Tibial artery (tissue), 4 donors: ENCODE results near the gene JAKMIP1.

ENCODE experiments used
- DNase-seq, 2 donors: peaks; one replicate each; pipeline ENCODE4 v3.0.0-alpha.2; 2019
- H3K27ac ChIP-seq, 2 donors: fragments of 200-600 bp; sonication (generic) in 1 of 2; 1 replicate in 1 of 2; 2 replicates in 1 of 2; pipeline ENCODE4 v1.5.1; 2018 to 2019; ENCODE audit warnings: mild to moderate bottlenecking in 1 of 2
- H3K27me3 ChIP-seq, 2 donors: fragments of 200-600 bp; sonication (generic) in 1 of 2; one replicate each; pipeline versions ENCODE4 v1.5.1 to v1.6.0; 2016 to 2019
- H3K36me3 ChIP-seq, 3 donors: fragments of 200-600 bp; sonication (generic) in 2 of 3; one replicate each; pipeline ENCODE4 v1.5.1; 2016 to 2019; ENCODE audit warnings: mild to moderate bottlenecking in 2 of 3
- H3K4me1 ChIP-seq, 4 donors: fragments of 200-600 bp; sonication (generic) in 2 of 4; 1 replicate in 3 of 4; 2 replicates in 1 of 4; pipeline ENCODE4 v1.5.1; 2016 to 2019
- H3K4me3 ChIP-seq, 2 donors: fragments of 200-600 bp; sonication (generic) in 1 of 2; 1 replicate in 1 of 2; 2 replicates in 1 of 2; pipeline ENCODE4 v1.5.1; 2018 to 2019; ENCODE audit warnings: mild to moderate bottlenecking in 2 of 2
- H3K9me3 ChIP-seq, 3 donors: fragments of 200-600 bp; sonication (generic) in 1 of 3; one replicate each; pipeline ENCODE4 v1.5.1; 2016 to 2019
- intact Hi-C: fragments of 100-400 bp; cut with DNase I; formaldehyde crosslinking; loops from one replicate; pipeline ENCODE4 v1.15.0; 2023; ENCODE audit warnings: low total_unique reads
- TF ChIP-seq, protein P1 (sequence below), 2 experiments: fragments of 200-600 bp in 1 of 2; fragments of 450-650 bp in 1 of 2; IDR thresholded peaks; one replicate each; pipeline ENCODE4 v1.5.1; 2017 to 2019; ENCODE audit warnings: antibody characterized with exemption in 2 of 2, mild to moderate bottlenecking in 1 of 2, moderate library complexity in 1 of 2

Gene JAKMIP1

DNA sequence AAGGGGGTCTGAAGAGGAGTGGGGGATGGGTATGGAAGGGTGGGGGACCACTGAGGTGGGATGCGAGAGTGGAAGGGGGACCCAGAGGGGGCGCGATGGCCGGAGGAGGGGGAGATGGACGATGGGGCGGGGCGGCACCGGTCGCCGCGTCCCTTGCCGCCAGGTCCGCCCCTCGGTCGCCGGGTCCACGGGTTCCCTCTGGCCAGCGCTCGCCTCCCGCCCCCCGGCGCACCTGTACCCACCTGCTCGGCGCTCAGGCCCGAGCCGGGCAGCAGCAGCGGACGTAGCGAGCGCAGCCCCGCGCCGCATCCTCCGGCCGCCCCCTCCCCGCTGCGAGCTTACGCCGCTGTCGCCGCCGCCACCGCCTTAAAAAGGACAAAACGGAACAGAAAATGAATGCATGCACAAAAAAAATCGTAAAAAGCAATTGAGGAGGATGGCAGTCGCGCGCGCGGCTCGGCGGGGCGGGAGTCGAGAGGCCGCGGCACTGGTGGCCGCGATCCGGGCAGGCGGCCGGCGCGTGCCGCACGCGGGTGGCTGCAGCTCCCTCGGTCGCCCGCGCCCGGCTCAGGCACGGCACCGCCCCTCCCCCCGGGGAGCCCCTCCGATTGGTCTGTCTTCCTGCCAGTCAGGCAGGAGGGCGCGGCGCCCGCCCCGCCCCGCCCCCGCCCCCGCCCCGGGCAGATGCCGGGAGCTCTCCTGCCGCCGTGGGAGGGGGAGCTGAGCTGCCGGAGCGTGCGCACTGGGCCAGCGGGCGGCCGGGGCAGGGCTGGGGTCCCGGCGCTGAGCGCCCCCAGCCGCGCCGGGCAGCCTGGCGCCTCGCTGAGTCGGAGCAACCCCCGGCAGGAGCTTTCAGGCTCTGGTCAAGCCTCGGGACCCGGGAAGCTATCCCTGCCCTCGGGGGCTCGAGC, at the start of gene JAKMIP1:
Gene JAKMIP1 (minus strand): TSS at position 539 of the 911 bp plus-strand sequence. CDS start 87,699 bp downstream, outside the sequence.
- peaks cover 0 to 13% (median 9%) of the 10 kb centered on the region in 3 donors for H3K9me3 ChIP-seq
- H3K27ac ChIP-seq = no peak within 1 kb of the TSS
- no peaks in the 10 kb centered on the region for H3K36me3 ChIP-seq
- peak; percentile 21 to 44 for DNase-seq
- peaks cover 0 to 64% of the 10 kb centered on the region in 2 donors for H3K27me3 ChIP-seq
- TF ChIP-seq, protein P1, sequence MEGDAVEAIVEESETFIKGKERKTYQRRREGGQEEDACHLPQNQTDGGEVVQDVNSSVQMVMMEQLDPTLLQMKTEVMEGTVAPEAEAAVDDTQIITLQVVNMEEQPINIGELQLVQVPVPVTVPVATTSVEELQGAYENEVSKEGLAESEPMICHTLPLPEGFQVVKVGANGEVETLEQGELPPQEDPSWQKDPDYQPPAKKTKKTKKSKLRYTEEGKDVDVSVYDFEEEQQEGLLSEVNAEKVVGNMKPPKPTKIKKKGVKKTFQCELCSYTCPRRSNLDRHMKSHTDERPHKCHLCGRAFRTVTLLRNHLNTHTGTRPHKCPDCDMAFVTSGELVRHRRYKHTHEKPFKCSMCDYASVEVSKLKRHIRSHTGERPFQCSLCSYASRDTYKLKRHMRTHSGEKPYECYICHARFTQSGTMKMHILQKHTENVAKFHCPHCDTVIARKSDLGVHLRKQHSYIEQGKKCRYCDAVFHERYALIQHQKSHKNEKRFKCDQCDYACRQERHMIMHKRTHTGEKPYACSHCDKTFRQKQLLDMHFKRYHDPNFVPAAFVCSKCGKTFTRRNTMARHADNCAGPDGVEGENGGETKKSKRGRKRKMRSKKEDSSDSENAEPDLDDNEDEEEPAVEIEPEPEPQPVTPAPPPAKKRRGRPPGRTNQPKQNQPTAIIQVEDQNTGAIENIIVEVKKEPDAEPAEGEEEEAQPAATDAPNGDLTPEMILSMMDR (IDR thresholded peaks at IDR 0.05) = no peak
- H3K4me3 ChIP-seq = peak within 1 kb of the TSS; percentile 36 to 57
- intact Hi-C loops = no loop called here
- H3K4me1 ChIP-seq = peaks cover 0 to 24% (median 19%) of the 10 kb centered on the region in 4 donors

DNA sequence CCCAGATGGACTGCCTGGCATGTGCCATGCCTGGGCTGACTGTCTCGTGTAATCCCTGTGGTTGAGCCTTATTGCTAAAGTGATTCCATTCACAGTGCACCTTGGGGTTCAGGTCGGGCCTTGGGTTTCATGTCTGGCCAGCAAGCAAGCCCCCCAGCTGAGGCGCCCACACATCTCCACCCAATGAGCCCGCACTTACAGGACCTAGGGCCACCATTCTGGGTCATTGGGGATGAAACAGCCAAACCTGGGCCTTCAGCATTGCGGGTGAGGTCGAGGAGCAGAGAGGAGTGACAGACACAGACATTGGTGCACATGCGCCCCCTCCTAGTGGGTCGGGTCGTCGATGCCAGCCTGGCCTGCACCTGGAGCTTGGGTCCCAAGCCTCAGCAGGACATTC, 48.0 kb upstream of the JAKMIP1 start:
- TF ChIP-seq, protein P1 (IDR thresholded peaks at IDR 0.05) = no peak
- H3K27me3 ChIP-seq = peaks cover 0 to 61% of the 10 kb centered on the region in 2 donors
- H3K27ac ChIP-seq = no peak overlapping the region
- DNase-seq = no peak
- intact Hi-C loops = no loop called here
- H3K9me3 ChIP-seq = peaks cover 0 to 15% (median 8%) of the 10 kb centered on the region in 3 donors
- H3K4me1 ChIP-seq = peaks cover 0 to 6% (median 0%) of the 10 kb centered on the region in 4 donors
- H3K4me3 ChIP-seq = no peak overlapping the region
- no peaks in the 10 kb centered on the region for H3K36me3 ChIP-seq

DNA sequence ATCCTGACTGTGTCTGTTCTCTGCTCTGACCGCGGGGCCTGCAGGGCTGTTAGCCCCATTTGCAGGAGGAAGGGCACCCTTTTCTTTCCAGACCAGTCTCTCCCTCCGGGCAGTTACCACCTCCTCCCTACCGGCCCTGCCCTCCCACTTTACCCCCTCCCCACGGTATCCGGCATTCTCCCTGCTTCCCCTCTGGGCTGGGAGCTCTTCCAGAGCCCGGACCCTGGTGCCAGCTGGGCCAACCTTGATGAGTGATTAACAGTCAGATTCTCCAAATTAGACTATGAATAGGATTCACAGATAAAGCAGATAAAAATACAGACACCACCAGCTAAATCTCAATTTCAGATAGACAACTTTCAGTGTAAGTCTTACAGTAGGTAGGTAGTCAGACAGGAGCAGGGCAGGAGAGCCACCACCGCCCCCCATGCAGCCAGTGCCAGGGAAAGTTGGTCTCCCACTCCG, 45.9 kb upstream of the JAKMIP1 start:
- TF ChIP-seq, protein P1 (IDR thresholded peaks at IDR 0.05) = no peak
- DNase-seq = no peak
- Histone ChIP-seq H3K36me3 (no peaks in the 10 kb centered on the region), H3K9me3 (peaks cover 0 to 15% (median 8%) of the 10 kb centered on the region in 3 donors), H3K27ac (no peak overlapping the region), H3K4me3 (no peak overlapping the region), H3K4me1 (peaks cover 0 to 6% (median 0%) of the 10 kb centered on the region in 4 donors), H3K27me3 (peaks cover 0 to 75% of the 10 kb centered on the region in 2 donors)
- intact Hi-C loops = no loop called here

DNA sequence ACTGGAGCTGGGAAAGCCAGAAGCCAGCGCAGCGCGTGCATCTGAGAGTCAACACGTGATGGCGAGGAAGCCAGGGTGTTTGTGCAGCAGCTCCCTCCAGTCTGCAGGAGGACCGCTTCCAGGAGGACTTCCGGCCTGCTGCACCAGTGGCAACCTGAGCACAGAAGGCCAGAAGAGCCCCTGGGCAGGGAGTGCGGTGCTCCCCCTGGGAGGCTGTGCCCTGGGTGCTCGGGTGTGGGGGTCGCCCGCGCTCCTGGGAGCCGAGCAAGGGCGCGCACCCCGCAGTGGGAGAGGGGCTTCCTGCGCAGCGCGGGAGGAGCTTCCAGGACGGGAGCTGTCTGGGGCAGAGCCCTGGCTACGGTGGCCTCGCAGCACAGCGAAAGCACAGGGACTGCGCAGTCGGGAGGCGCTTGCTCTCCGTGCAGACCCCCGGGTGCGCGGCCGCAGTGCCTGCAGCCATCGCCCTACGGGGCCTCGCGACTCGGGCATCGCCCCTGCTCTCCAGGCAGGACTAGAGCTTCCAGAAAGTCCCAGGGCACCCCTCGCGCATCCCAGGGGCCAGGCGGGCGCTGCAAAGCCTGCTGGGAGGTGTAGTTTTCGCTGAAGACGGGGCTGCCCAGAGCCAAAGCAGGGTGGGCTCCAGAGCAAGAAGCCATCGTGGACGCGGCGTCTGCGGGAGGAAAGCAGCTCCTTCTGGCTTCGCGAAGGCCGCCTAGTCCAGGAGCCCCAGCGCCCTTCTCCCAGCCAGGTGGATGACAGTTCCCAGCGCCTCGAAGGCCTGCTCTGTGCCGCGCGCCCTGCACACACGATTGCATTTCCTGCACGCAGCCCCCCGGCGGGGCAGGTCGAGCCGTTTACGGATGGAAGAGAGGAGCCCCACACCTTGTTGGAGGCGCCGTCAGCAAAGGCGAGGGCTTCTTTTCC, 45.2 kb upstream of the JAKMIP1 start:
- DNase-seq = no peak
- TF ChIP-seq, protein P1 (IDR thresholded peaks at IDR 0.05) = no peak
- Histone ChIP-seq H3K36me3 (no peaks in the 10 kb centered on the region), H3K27ac (no peak overlapping the region), H3K27me3 (peaks cover 0 to 78% of the 10 kb centered on the region in 2 donors), H3K4me1 (peaks cover 0 to 6% (median 0%) of the 10 kb centered on the region in 4 donors), H3K4me3 (no peak overlapping the region), H3K9me3 (peaks cover 0 to 15% (median 8%) of the 10 kb centered on the region in 3 donors)
- intact Hi-C loops = no loop called here
